Activated T-cell treated with anti-CD3 and anti-CD28 coated beads, Interleukin-2, amount 50 U/mL, for 4 hours (primary cell): ENCODE results near the gene SCN8A. TPM values are rescaled to one million over a fixed set of nuclear protein-coding genes. Genes with fewer than 3 reads are reported as not detected.

Source experiments
- ATAC-seq, 2 donors: fragments of 200-7000 bp; cut with Tn5 transposase; one replicate each; pipeline ENCODE4 v1.10.0; 2021
- DNase-seq: peaks from one replicate; pipeline ENCODE4 v3.0.0-alpha.2; 2020
- H3K27me3 Mint-ChIP-seq: one replicate; pipeline ENCODE4 v1.8.0; 2021; ENCODE audit warnings: low read depth, mixed read lengths
- H3K36me3 Mint-ChIP-seq: one replicate; pipeline ENCODE4 v1.8.0; 2022; ENCODE audit warnings: mixed read lengths; ENCODE audit not compliant: insufficient read depth
- H3K4me1 Mint-ChIP-seq: one replicate; pipeline ENCODE4 v1.8.0; 2021; ENCODE audit warnings: low read depth, mixed read lengths
- H3K4me3 Mint-ChIP-seq: one replicate; pipeline ENCODE4 v1.8.0; 2021; ENCODE audit warnings: mild to moderate bottlenecking, moderate library complexity, mixed read lengths
- H3K9me3 Mint-ChIP-seq: one replicate; pipeline ENCODE4 v1.8.0; 2021; ENCODE audit warnings: mixed read lengths
- total RNA-seq, 3 donors: library from RNA; stranded (reverse); gene quantifications; one replicate each; pipeline ENCODE4 v1.2.1, GENCODE V29; 2021

Gene SCN8A
- total RNA-seq, 3 donors from 2014 or later = 0.23 to 0.46 (median 0.45) TPM

- peaks cover 15% of the 10 kb centered on the region for H3K4me1 Mint-ChIP-seq
- peak; percentile 32 to 36 for ATAC-seq
- H3K36me3 Mint-ChIP-seq = no peaks in the 10 kb centered on the region
- peak overlapping the region; percentile 45 for H3K4me3 Mint-ChIP-seq
- no peak for DNase-seq
- H3K9me3 Mint-ChIP-seq = no peaks in the 10 kb centered on the region
- peaks cover 53% of the 10 kb centered on the region for H3K27me3 Mint-ChIP-seq
These were observed 256.8 kb downstream of the SCN8A start for GRCh38 chr12:51847643-51848325.

DNA sequence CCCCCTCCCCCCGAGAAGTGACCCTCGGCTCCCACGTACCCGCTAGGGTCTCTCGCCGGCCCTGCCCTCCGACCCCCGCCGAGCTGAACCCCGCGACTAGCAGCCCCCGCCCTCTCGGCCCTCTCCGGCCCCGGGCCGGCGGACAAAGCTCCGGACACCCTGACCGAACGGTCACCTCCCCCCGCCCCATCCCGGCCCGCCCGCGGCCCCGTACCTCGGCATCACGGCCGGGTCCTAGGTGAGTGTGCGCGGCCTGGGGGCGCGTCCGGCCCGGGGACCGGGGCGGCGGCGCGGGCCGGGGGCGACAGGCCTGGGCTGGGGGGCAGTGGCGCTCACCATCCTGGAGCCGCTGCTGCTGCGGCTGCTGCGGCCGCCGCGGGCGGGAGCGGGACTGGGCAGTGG is 257.3 kb downstream of the SCN8A start, which contains the start of gene FIGNL2:
TSS of gene FIGNL2 (minus strand) at position 393 of the 402 bp plus-strand sequence. CDS start 26,305 bp downstream, outside the sequence.
- no peak for DNase-seq
- H3K27me3 Mint-ChIP-seq = peaks cover 49% of the 10 kb centered on the region
- peak within 1 kb of the TSS; percentile 45 for H3K4me3 Mint-ChIP-seq

GRCh38 chr12:51848841-51849735 is 258.1 kb downstream of the SCN8A start:
- no peak for DNase-seq
- no peaks in the 10 kb centered on the region for H3K9me3 Mint-ChIP-seq
- peaks cover 41% of the 10 kb centered on the region for H3K27me3 Mint-ChIP-seq
- no peaks in the 10 kb centered on the region for H3K36me3 Mint-ChIP-seq
- no peak overlapping the region for H3K4me3 Mint-ChIP-seq
- H3K4me1 Mint-ChIP-seq = peaks cover 15% of the 10 kb centered on the region
- ATAC-seq = no peak

More for the DNA sequence above, 257.3 kb downstream of the SCN8A start, which contains the start of gene FIGNL2:
- H3K36me3 Mint-ChIP-seq = no peaks in the 10 kb centered on the region
- ATAC-seq = no peak
- H3K4me1 Mint-ChIP-seq = peaks cover 15% of the 10 kb centered on the region
- no peaks in the 10 kb centered on the region for H3K9me3 Mint-ChIP-seq

DNA sequence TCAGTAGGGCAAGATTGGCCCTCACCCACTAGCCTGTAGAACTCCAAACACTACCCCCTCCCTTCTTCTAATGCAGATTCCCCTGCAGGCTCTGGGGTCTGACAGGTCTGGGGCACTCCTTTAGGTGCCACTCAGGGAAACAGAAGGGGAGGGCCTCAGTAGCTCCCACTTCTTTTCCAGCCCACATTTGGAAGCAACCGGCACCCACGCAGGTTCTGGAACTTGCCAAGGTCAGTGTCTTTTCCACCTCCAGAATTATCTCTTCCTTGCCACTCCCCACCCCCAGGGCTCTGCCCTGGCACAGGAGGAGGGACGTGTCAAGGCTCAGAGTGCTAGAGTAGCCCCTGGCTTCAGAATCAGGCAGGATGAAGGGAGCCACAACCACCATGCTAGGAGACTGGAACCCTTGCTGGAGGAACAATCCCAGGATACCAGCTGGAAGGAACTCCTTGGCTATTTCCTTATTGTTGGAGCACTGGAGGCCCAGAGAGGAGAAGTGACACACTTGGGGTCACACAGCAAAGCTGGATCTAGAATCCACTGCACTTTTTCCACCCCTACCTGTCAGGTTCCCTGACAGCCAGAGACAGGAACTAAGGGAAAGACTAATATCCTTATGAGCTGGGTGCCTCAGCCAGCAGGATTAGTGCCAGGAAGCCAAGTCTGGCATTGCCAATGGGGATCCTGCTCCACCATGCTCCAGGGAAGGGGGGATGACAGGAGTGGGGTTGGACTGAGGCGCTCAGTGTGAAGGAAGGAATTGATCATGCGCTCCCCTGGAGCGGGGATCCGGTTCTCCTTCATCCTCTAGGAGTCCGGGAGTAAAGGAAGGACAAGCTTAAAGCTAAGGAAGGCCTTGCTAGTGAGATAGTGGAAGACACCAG is 259.3 kb downstream of the SCN8A start:
- Mint-ChIP-seq H3K4me1 (peaks cover 15% of the 10 kb centered on the region), H3K36me3 (no peaks in the 10 kb centered on the region), H3K9me3 (no peaks in the 10 kb centered on the region), H3K27me3 (peaks cover 29% of the 10 kb centered on the region), H3K4me3 (no peak overlapping the region)
- ATAC-seq (no peak), DNase-seq (no peak)

- ATAC-seq = no peak
- Mint-ChIP-seq H3K9me3 (no peaks in the 10 kb centered on the region), H3K27me3 (peaks cover 23% of the 10 kb centered on the region), H3K36me3 (no peaks in the 10 kb centered on the region), H3K4me3 (no peak overlapping the region), H3K4me1 (peaks cover 14% of the 10 kb centered on the region)
- DNase-seq = no peak
These were observed 259.9 kb downstream of the SCN8A start for GRCh38 chr12:51850965-51851299.

DNA sequence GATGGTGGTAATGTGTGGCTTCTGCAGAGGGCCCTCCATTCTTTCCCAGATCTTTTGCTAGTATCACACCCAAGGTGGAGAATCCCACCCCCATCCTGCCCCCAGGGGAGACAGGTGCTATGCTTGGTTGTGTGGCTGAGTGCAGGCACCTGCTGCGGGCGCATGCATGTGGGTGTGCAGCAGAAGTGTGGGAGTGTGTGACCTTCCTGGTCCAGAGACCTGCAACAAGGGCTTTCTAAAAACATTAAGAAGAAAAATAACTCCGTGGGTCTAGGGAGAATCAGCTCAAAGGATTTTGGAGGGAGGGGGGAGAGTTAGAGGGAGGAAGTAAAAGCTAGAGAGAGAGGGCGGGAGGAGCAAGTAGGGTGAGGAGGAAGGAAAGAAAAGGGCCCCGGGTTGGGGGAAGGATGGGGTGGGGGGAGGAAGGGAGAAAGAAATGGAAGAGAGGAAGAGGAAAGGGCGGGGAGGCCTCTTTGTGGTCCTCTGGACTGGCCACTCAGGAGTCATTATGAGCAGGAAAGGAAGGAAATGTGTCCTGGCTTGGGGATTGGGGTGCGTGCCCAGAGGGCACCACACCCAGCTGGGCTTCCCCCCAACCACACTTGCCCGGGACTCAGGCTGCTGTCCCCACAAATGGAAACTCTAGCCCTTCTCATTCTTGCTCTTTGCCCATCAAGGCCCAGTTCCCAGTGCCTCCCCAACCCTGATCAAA is 260.5 kb downstream of the SCN8A start:
- H3K27me3 Mint-ChIP-seq = peaks cover 23% of the 10 kb centered on the region

DNA sequence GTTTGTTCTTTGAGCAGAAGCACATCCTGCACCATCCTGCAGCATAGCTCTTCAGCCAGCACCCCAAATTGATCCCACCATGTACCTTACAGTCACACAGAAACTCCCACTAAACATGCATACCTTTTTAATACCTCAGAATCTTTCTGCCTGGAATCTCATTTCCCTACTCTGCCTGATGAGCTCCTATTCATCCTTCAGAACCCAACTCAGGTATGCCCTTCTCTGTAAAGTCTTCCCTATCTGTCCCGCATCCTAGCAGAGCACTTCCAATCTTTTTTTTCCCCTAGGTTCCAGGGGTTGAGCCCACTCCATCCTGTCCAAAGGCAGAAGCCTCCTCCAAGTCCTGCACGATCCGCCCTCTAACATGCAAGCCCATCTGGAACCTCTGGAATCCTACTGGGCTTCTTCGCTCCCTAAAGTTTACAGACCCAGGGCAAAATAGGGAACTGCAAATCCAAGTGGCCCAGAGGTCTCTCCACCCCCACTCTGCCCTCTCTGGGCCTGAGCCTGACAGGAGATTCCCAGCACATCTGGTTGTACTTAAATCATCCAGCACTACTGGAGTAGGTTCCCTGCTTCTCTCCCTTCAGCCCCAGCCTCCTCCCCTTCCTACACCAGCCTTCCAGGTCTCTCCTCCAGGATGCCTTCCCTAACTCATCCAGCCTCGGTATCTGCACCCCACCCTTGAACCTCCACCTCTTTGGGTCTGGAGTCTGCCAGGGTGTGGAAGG is 261.5 kb downstream of the SCN8A start:
- ATAC-seq = no peak
- no peak for DNase-seq
- Mint-ChIP-seq H3K36me3 (no peaks in the 10 kb centered on the region), H3K4me3 (no peak overlapping the region), H3K27me3 (peaks cover 25% of the 10 kb centered on the region), H3K4me1 (peaks cover 9% of the 10 kb centered on the region), H3K9me3 (no peaks in the 10 kb centered on the region)

More for the DNA sequence above, 260.5 kb downstream of the SCN8A start:
- no peak for ATAC-seq
- no peak for DNase-seq
- H3K9me3 Mint-ChIP-seq = no peaks in the 10 kb centered on the region
- H3K36me3 Mint-ChIP-seq = no peaks in the 10 kb centered on the region
- no peak overlapping the region for H3K4me3 Mint-ChIP-seq
- H3K4me1 Mint-ChIP-seq = peaks cover 11% of the 10 kb centered on the region

DNA sequence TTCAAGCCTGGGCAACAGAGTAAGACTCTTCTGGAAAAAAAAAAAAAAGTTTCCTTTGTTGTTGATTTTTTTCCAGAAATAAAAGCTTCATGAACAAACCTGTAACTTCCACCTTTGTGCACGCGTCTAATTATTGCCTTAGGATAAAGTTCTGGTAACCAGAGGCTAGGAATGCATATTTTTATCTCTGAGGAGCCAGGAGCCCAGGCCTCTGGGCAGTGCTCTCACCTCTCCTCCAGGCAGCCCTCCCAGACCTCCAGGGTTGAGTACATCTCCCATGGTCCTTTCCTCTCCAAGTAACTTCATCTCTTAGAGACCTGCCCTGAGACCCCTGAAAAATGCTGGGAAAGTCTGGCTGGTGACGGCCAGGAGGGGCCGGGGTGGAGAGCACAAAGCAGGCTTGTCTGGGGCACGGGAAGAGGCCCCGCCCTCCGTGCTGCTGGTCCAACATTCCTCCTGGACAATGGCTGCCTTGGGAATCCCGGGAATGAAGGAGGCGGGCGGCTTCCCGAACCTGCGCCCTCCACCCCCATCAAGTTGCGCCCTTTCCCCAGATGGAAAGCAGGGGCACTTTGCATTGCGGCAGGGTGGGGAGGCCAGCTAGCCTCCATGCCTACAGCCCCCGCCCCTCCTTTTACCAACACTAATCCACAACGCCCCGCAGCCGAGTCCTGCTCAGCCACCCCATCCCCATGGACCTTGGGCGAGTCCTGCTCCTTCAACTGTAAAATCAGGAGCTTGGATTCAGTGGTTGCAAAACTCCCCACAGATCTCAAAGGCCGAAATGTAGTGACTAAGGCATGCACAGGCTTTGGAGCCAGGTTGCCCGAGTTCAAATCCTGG is 264.8 kb downstream of the SCN8A start:
- no peak for DNase-seq

GRCh38 chr12:51860986-51861385 is 270.0 kb downstream of the SCN8A start:
- Mint-ChIP-seq H3K9me3 (no peaks in the 10 kb centered on the region), H3K4me1 (peaks cover 9% of the 10 kb centered on the region), H3K4me3 (no peak overlapping the region), H3K36me3 (no peaks in the 10 kb centered on the region), H3K27me3 (peaks cover 54% of the 10 kb centered on the region)
- DNase-seq (no peak), ATAC-seq (no peak)

More for the DNA sequence above, 264.8 kb downstream of the SCN8A start:
- peaks cover 6% of the 10 kb centered on the region for H3K4me1 Mint-ChIP-seq
- H3K9me3 Mint-ChIP-seq = no peaks in the 10 kb centered on the region
- H3K36me3 Mint-ChIP-seq = no peaks in the 10 kb centered on the region
- no peak overlapping the region for H3K4me3 Mint-ChIP-seq
- H3K27me3 Mint-ChIP-seq = peaks cover 25% of the 10 kb centered on the region
- no peak for ATAC-seq

Other genes starting within 250 kb of the SCN8A start
- gene CELA1, start 244.6 kb upstream of the SCN8A start, total RNA-seq = not detected
- 10 to 100 TPM; 10.8 to 16.9 (median 11.9) TPM for gene GALNT6, start 199.8 kb upstream of the SCN8A start, total RNA-seq
- 1 to 10 TPM in 2 of 3 donors, under 1 TPM in 1; 0.82 to 2.9 (median 1.1) TPM for gene SLC4A8, start 166.4 kb upstream of the SCN8A start, total RNA-seq